LNCAP (cell line): ENCODE results near the gene GBP1.

Experiments used
- TF ChIP-seq, protein P1 (sequence below): fragments of 450-650 bp; IDR thresholded peaks from 2 replicates; pipeline ENCODE4 v1.5.1; 2017; ENCODE audit warnings: mild to moderate bottlenecking

GBP1 gene

GRCh38 chr1:89065079-89065868 is at the start of gene GBP1:
Gene GBP1, minus strand, starts transcription at chr1:89065208. Its CDS starts 1,974 bp downstream, at chr1:89063234.
- TF ChIP-seq, protein P1, sequence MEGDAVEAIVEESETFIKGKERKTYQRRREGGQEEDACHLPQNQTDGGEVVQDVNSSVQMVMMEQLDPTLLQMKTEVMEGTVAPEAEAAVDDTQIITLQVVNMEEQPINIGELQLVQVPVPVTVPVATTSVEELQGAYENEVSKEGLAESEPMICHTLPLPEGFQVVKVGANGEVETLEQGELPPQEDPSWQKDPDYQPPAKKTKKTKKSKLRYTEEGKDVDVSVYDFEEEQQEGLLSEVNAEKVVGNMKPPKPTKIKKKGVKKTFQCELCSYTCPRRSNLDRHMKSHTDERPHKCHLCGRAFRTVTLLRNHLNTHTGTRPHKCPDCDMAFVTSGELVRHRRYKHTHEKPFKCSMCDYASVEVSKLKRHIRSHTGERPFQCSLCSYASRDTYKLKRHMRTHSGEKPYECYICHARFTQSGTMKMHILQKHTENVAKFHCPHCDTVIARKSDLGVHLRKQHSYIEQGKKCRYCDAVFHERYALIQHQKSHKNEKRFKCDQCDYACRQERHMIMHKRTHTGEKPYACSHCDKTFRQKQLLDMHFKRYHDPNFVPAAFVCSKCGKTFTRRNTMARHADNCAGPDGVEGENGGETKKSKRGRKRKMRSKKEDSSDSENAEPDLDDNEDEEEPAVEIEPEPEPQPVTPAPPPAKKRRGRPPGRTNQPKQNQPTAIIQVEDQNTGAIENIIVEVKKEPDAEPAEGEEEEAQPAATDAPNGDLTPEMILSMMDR: no peak

DNA sequence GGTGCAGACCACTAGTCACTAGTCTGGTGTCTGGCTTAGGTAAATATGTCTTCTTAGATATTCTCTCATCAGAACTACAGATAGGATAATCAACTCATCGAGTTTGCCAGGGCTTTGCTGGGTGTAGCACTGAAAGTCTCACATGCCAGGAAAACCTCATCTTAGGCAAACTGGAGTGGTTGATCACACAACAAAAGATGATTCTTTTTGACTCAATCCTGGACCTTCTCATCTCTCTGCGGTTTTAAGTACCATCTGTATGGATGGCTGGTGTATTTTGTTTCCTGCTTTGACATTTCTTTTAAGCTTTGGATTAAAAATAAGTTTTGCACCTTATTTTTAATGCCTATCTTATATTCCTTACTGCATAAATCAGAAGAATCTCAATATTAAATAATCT is 49.7 kb upstream of the GBP1 start:
- TF ChIP-seq, protein P1: no peak

GRCh38 chr1:89112871-89113613 is 48.0 kb upstream of the GBP1 start:
- TF ChIP-seq, protein P1: no peak

- TF ChIP-seq, protein P1: no peak
Observed at GRCh38 chr1:89104687-89105086, 39.7 kb upstream of the GBP1 start.

GRCh38 chr1:89104147-89104546 is 39.1 kb upstream of the GBP1 start:
- TF ChIP-seq, protein P1: no peak

DNA sequence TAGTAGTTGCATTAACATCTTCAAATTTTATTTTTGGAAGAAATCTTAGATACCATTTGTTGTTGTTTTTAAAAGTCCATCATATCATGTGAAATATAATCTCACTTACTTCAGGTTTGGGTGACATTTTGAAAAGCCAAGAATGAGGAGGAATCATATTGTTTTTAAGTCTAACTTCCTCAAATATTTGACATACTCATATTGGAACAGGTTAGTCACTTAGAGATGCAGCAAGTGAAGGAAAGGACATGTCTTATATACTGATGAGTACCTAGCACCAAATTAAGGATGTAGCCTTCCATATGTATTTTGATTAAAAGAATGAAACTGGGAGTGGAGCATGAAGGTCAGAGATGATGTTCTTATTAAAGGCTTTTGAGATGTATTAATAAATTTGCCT is 37.0 kb upstream of the GBP1 start:
- TF ChIP-seq, protein P1: no peak

GRCh38 chr1:89100412-89100811 is 35.4 kb upstream of the GBP1 start:
- TF ChIP-seq, protein P1: no peak
